Measurements from ENCODE around the gene COL4A2. TPM values are rescaled to one million over a fixed set of nuclear protein-coding genes. Genes with fewer than 3 reads are reported as not detected.

The COL4A2 gene
- total RNA-seq, 4 donors from 2014 or later, result 655 to 1,231 (median 912) TPM

DNA sequence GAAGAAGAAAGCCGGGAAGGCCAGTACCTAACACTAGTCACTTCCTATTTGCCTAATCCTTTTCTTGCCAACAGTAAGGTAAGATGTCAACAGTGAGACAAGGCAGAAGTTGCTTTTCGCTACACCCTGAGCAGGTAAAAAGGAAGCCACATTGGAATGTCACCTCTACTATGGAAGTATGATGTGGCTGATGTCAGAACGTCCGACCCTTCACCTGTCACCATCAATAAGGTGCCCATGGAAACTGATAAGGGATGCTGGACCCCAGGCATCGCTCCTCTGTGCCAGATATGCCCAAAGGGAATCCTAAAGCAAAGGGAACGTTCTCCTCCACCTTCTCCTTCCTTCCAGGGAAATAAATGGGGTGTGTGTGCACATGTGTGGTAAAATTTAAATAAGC is 34.4 kb upstream of the COL4A2 start:
- TF ChIP-seq, protein P1, sequence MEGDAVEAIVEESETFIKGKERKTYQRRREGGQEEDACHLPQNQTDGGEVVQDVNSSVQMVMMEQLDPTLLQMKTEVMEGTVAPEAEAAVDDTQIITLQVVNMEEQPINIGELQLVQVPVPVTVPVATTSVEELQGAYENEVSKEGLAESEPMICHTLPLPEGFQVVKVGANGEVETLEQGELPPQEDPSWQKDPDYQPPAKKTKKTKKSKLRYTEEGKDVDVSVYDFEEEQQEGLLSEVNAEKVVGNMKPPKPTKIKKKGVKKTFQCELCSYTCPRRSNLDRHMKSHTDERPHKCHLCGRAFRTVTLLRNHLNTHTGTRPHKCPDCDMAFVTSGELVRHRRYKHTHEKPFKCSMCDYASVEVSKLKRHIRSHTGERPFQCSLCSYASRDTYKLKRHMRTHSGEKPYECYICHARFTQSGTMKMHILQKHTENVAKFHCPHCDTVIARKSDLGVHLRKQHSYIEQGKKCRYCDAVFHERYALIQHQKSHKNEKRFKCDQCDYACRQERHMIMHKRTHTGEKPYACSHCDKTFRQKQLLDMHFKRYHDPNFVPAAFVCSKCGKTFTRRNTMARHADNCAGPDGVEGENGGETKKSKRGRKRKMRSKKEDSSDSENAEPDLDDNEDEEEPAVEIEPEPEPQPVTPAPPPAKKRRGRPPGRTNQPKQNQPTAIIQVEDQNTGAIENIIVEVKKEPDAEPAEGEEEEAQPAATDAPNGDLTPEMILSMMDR (IDR thresholded peaks at IDR 0.05; ENCODE audit: low read depth), result no peak

DNA sequence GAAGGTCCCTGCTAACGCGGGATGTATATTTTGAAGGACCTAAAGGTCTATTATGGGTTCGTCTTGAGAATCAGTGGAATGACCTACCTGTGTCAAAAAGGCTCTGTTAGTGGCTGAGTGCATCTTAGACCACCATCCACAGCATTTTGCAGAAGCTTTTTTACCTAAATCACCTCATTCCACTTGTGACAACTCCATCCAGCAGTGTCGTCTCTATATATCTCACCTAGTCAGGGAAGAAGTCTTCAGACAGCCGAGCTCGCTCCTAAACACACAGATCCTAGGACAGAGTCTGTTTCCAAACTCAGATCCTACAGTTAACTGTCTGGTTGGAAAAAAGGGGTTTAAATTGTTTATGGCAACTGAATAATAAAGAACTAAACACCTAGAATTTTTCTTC is 33.8 kb upstream of the COL4A2 start:
- TF ChIP-seq, protein P1 (IDR thresholded peaks at IDR 0.05; ENCODE audit: low read depth), result no peak

DNA sequence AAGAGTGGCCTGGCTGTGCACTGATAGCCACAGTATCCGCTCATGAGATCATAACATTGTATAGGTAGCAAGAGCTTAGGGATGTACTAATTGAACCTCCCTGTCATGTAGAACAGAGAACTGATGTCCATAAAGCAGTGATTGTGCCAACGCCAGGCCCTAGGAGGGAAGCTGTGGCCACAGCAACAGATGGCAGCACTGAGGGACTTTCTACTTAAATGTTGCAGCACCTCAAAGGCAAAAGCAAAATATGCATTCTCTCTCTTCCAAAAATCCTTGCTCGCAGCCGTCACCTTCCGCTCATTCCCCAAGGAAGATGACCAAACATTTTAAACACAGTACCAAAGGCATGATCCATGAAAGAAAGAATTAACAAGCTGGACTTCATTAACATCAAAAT is 32.4 kb upstream of the COL4A2 start:
- TF ChIP-seq, protein P1 (IDR thresholded peaks at IDR 0.05; ENCODE audit: low read depth), result no peak

DNA sequence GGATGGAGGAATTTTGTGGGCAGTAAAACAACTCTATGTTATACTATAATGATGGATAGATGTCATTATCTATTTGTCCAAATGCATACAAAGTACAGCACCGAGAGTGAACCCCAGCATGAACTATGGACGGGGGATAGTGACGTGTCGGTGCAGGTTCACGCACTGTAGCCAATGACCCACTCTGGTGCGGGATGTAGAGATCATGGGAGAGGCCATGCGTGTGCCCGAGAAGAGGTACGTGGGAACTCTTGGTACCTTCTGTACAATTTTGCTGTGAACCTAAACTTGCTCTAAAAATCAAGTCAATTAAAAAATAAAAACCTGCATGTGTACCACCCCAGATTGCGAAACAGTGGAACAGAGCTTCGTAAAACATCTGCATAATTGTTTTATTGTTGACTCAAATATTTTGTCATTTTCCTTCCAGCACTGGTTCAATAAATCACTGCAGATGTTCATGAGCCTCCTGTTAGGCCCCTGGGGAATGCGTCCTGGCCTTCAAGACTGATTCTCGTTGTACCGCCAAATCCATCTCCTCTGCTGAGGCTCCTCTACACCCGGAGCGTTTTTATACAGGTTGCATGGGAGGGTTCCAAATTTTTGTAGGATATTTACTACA is 31.0 kb upstream of the COL4A2 start:
- TF ChIP-seq, protein P1 (IDR thresholded peaks at IDR 0.05; ENCODE audit: low read depth), result no peak

DNA sequence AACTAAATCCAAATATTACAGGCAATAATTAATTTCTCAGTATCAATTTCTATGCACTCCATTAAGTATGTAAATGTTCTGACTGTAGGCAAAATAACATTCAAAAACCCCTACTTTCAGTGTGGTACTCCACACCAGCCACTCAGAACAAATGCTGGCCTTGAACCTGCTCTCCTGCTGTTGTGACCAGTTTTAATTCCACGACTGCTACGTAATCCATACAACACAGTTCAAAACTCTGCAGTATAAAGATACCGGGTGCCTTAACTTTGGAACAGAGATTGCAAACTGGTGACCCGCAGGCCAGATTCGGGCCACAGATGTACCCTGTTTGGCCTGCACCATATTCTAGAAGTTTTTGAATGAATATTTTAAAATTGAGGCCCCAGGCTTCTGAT is 30.5 kb upstream of the COL4A2 start:
- TF ChIP-seq, protein P1 (IDR thresholded peaks at IDR 0.05; ENCODE audit: low read depth), result no peak

DNA sequence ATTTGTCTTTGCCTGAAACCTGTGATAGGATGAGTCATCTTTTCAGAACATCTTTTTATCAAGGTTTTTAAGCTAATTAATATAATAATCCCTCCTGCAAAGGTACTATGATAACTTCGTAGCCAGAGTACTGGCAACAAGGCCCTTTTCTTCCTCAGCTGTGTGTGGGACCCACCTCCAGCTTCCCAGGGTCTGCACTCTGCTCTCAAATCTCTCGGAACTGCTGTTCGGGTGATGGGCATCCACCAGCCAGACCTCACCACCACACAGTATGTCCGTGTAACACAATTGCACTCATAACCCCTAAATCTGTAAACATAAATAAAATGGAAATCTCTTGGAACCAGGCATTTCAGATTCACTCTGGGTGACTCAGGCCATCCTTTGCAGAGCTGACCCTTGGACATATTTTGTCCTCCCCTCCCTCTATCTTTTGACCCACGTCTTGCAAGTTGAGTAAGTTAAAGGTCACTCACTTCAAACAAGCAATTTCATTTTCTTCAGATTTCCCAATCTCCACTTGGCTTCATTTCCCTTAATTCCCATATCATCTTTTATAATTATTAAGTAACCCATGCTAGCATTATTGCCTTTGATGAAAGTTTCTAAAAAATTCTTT is 29.6 kb upstream of the COL4A2 start:
- TF ChIP-seq, protein P1 (IDR thresholded peaks at IDR 0.05; ENCODE audit: low read depth), result no peak

DNA sequence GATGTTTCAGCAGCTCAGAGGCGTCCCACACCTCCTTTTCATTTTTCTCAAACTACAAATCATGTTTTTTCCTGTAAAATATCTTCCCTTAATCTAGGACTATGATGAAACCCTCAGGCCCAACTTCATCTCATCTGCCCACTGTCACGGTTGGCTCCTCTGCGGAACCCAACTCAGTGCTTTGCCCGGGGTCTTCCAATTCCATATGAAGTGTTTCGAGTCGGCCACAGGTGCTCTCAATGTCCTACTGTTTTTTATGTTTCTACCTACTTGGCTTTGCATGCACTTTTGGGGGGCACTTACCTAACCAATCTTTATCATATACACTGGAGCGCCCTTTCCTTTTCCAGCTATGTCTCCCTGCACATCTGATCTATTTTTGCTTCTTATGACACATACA is 28.2 kb upstream of the COL4A2 start:
- TF ChIP-seq, protein P1 (IDR thresholded peaks at IDR 0.05; ENCODE audit: low read depth), result no peak
